ENCODE results near the gene MEMO1.

MEMO1 gene

DNA sequence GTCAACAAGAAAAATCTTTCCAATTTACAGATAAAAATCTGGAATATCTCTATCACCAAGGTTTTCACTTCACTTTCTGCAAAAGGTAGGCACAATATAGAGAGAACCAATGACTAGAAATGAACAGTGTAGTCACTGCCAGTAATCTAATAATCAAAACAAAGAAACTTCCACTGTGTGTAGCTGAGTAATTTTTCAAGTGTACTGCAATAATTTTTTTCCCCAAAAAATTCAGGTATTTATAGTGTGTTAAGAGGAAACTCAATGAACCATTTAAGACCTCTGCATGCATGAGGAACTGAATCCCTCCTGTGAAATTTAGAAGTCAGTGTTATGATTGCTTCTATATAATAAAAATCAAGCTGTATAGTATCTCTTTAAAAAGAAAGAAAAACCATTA lies 121.8 kb downstream of the MEMO1 start:
- no peaks in the 10 kb centered on the region for H3K4me1 ChIP-seq
- 0 out of 2 replicates have a peak, but pooled peaks cover 3% of the 10 kb centered on the region for H3K36me3 ChIP-seq
- no peaks in the 10 kb centered on the region for H3K9me3 ChIP-seq
- DNase-seq, result no peak
- no peaks in the 10 kb centered on the region for H3K27me3 ChIP-seq
- TF ChIP-seq, protein P1, sequence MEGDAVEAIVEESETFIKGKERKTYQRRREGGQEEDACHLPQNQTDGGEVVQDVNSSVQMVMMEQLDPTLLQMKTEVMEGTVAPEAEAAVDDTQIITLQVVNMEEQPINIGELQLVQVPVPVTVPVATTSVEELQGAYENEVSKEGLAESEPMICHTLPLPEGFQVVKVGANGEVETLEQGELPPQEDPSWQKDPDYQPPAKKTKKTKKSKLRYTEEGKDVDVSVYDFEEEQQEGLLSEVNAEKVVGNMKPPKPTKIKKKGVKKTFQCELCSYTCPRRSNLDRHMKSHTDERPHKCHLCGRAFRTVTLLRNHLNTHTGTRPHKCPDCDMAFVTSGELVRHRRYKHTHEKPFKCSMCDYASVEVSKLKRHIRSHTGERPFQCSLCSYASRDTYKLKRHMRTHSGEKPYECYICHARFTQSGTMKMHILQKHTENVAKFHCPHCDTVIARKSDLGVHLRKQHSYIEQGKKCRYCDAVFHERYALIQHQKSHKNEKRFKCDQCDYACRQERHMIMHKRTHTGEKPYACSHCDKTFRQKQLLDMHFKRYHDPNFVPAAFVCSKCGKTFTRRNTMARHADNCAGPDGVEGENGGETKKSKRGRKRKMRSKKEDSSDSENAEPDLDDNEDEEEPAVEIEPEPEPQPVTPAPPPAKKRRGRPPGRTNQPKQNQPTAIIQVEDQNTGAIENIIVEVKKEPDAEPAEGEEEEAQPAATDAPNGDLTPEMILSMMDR (IDR thresholded peaks at IDR 0.05; ENCODE audit: low read depth, low read length), result no peak
- H3K4me3 ChIP-seq (ENCODE audit: low read depth, low read length), result no peak overlapping the region

- H3K4me1 ChIP-seq, result no peaks in the 10 kb centered on the region
- no peaks in the 10 kb centered on the region for H3K9me3 ChIP-seq
- 0 out of 2 replicates have a peak, but pooled peaks cover 3% of the 10 kb centered on the region for H3K36me3 ChIP-seq
- no peak for DNase-seq
- no peaks in the 10 kb centered on the region for H3K27me3 ChIP-seq
- TF ChIP-seq, protein P1 (IDR thresholded peaks at IDR 0.05; ENCODE audit: low read depth, low read length), result no peak
- no peak overlapping the region for H3K4me3 ChIP-seq (ENCODE audit: low read depth, low read length)
Measured at GRCh38 chr2:31888550-31888949, 122.3 kb downstream of the MEMO1 start.

DNA sequence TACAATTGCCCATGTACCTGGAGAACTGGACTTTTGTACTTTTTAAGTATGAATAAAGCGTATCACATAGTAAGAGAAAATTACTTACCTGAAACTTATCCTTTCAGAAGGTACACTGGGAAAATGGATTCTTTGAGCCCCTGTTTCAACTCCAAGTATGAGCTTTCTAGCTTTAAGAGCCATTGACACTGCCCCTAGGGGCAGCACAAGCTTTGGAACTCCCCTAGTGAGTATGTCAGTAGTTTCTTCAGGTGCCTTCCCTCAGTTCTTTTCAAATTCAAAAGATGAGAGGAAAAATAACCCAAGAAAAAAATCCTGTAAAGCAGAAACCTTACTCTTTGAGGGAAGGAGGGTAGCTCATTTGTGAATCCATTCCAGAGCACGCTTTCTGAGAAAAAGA lies 124.1 kb downstream of the MEMO1 start:
- Histone ChIP-seq H3K4me1 (no peaks in the 10 kb centered on the region), H3K36me3 (peaks cover 3% of the 10 kb centered on the region; the same call in 1 of the 2 replicates), H3K9me3 (no peaks in the 10 kb centered on the region), H3K27me3 (no peaks in the 10 kb centered on the region), H3K4me3 (ENCODE audit: low read depth, low read length) (no peak overlapping the region)
- TF ChIP-seq, protein P1 (IDR thresholded peaks at IDR 0.05; ENCODE audit: low read depth, low read length), result peak; percentile 58
- no peak for DNase-seq

GRCh38 chr2:31877008-31877407 lies 133.8 kb downstream of the MEMO1 start:
- Histone ChIP-seq H3K9me3 (no peaks in the 10 kb centered on the region), H3K36me3 (no peaks in the 10 kb centered on the region; the same call in 1 of the 2 replicates), H3K27me3 (no peaks in the 10 kb centered on the region), H3K4me3 (ENCODE audit: low read depth, low read length) (no peak overlapping the region), H3K4me1 (no peaks in the 10 kb centered on the region; the same call in 1 of the 2 replicates)
- DNase-seq, result no peak
- TF ChIP-seq, protein P1 (IDR thresholded peaks at IDR 0.05; ENCODE audit: low read depth, low read length), result no peak

DNA sequence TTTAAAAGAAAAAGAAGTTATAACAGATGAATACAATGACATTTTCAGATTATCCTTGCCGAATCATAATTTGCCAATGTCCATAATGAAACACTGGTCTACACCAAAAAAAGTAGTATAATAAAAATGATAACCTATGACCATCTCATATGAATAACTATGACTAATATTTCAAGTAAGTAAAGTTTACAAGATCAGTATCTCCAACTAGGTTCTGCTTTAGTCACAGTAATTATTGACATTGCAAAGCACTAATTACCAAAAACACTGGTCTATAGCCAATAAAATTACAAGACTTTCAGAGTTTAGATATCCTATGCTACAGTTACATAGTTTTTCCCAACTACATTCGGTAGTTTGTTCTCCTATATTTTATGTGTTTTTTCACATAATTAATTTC lies 136.7 kb downstream of the MEMO1 start:
- DNase-seq, result no peak
- TF ChIP-seq, protein P1 (IDR thresholded peaks at IDR 0.05; ENCODE audit: low read depth, low read length), result no peak
- H3K27me3 ChIP-seq, result no peaks in the 10 kb centered on the region
- H3K36me3 ChIP-seq, result no peaks in the 10 kb centered on the region
- H3K4me3 ChIP-seq (ENCODE audit: low read depth, low read length), result no peak overlapping the region
- H3K9me3 ChIP-seq, result no peaks in the 10 kb centered on the region
- no peaks in the 10 kb centered on the region; the same call in 1 of the 2 replicates for H3K4me1 ChIP-seq

GRCh38 chr2:31865215-31865614 lies 145.6 kb downstream of the MEMO1 start:
- Histone ChIP-seq H3K36me3 (no peaks in the 10 kb centered on the region; the same call in 1 of the 2 replicates), H3K4me3 (ENCODE audit: low read depth, low read length) (no peak overlapping the region), H3K4me1 (no peaks in the 10 kb centered on the region), H3K27me3 (no peaks in the 10 kb centered on the region), H3K9me3 (no peaks in the 10 kb centered on the region)
- no peak for DNase-seq
- TF ChIP-seq, protein P1 (IDR thresholded peaks at IDR 0.05; ENCODE audit: low read depth, low read length), result no peak

Data from BE2C (cell line).